Measurements from ENCODE around the gene POP4.

DNA sequence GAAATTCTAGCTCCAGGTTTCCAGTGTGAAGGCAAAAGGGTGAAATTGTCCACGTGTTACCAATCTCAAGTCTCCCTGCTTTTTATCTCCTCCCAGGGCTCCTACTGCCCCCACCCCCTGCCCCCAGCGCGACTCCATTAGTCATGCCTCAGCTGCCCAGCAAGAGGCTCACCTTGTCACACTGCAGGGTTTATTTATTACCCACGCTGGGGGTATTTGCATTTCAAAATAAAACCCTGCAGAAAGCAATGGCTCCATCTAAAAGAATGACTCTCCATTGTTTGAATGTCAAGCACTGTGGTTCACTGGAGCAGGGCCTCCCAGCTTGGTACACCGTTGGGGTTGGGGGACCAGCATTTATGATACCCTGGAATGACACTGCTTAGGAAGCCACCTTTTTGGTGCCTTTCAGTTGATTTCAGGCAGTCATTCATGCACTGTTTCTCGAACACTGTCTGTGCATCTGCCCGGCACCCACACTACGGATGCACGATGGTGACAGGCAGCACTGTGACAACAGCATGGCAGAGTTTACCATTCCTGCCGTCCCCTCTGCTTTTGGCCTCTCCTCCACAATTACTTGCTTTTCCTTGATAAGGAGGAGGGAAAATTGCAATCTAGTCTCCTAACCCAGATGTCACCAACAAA lies 9.9 kb upstream of the POP4 start:
- TF ChIP-seq POLR2AphosphoS5 (IDR thresholded peaks at IDR 0.05) = no peak
- no peak for TF ChIP-seq POLR2A (IDR thresholded peaks at IDR 0.05)

All from suprapubic skin (tissue), 4 donors.